ENCODE results near the gene XRN2.
"Not testable (repeated sequence)": the region's sequence is repeated elsewhere in the genome, so short reads cannot be mapped to it uniquely, and the experiment has no call there.

XRN2 gene

GRCh38 chr20:21391972-21392352 is 88.8 kb downstream of the XRN2 start:
- no peak for DNase-seq

- no peak for DNase-seq
Observed at GRCh38 chr20:21393166-21393565, 90.0 kb downstream of the XRN2 start.

DNA sequence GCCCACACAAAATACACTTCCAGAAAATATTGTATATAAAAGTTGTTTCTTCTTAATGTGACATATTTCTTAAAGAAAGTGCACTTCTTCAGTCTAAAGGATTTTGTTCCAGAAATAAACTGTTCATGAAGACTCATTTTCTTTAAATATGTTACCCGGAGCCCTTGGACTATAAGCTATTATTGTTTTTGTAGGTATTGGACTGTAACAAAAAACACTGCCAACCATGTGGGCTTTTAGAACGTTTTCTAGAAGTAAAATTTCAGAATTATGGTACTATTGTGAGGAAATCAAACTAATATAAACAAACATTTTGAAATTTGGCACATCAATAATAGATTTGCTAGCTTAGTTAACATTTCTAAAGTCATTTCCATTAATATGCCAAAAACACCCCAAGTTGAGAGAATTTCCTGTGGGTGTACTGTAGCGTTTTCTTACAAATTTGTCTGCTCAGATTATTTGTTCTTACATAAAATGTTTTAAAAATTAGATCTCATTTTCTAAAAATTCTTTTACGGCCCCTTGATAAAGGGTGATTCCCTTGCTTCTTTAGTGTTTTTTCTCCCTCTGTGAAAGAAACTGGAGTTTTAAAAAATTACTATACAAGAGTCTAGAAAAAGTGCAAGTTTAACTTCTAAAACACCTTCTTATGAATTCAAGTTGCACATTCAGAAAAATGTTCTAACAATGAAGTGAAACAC is 90.8 kb downstream of the XRN2 start:
- no peak for DNase-seq

- no peak for DNase-seq
Observed at GRCh38 chr20:21394551-21394950, 91.4 kb downstream of the XRN2 start.

DNA sequence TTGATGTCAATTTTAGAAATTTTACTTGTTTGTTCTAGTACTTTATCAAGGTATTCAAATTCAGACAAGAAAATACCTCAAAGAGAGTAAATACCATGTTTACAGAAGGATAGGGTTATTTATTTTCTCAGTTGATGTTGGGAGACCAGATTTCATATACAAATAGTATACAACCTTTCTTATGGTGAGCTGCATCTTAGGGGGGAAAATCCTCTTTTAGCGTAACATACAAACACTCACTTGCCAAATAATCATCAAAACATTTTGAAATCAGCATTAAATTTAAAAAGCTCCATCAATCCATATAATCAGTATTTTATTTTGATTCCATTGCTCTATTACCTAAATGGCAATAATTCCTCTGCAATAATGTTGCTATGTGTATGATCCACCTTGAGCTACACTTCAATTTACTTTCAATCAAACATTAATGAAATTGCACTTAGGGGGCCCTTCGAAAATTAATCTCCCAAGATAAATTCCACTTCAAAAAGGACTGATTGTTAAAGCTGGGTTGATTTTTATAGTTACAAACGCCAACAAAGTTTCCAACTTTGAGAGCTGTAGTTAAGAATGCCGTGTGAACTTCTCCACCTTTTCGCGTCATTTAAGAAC is 92.0 kb downstream of the XRN2 start:
- no peak for DNase-seq

DNA sequence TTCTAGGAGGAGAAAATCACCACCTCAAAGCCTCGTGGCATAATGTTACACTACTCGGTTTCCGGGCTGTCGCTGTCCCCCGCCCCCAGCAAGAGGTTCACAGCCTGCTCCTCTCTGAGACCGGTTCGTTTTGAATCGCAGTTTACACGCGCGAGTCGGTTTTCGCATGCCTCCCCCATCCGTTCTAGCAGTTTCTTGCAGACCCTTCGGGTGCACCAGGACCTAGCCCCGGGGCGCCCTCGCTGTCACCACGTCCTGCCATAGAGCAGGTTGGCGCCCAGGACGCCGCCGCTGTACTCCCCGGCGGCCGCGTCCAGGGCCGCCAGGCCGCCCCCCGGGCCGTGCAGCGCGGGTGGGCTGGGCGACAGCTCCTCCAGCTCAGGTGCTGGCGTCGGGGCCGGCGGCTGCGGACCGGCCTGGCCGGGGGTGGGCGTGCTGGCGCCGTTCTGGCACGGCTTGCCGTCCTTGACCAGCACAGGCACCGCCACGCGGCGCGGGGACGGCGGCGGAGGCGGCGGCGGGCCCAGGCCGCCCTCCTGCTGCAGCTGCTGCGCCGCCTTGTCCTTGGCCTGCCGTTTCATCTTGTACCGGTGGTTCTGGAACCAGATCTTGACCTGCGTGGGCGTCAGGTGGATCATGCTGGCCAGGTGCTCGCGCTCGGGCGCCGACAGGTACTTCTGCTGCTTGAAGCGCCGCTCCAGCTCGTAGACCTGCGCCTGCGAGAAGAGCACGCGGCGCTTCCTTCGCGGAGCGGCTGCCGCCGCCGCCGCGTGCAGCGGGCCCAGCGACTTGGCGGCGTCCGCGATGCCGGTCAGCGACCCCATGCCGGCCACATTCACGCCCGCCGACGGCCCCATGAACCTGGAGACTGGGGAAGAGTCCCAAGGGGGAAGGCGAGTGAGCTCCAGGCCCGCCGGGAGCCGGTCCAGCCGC is 92.8 kb downstream of the XRN2 start:
- DNase-seq: no peak

- no peak for DNase-seq
Observed at GRCh38 chr20:21396599-21397340, 93.6 kb downstream of the XRN2 start.

GRCh38 chr20:21397341-21398108 is 94.4 kb downstream of the XRN2 start, which contains the start of gene NKX2-4:
Gene NKX2-4 (minus strand): TSS chr20:21397526. CDS start chr20:21397399, 127 bp downstream.
- DNase-seq: no peak

GRCh38 chr20:21398109-21399004 is 95.2 kb downstream of the XRN2 start:
- no peak for DNase-seq

DNA sequence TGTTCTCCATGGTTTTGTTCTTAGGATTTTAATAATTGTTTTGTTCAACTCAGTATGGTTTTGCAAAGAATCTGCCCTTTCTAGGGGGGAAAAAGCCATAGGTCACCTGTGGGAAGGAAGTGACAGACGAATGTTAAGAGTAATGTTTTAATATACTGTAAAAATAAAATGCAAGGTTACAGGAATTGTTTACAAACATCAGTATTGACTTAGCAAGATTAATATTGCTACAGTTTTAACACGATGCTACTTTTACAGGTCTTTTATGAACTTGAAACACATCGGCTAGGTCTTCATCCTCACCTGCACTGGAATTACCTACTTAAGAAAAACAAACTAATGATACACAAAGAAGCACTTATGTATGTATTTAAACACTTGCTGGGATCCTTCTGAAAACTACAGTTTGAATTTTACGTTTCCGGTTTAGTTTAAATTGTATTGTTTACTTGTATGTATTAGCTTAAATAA is 95.9 kb downstream of the XRN2 start:
- no peak for DNase-seq

DNA sequence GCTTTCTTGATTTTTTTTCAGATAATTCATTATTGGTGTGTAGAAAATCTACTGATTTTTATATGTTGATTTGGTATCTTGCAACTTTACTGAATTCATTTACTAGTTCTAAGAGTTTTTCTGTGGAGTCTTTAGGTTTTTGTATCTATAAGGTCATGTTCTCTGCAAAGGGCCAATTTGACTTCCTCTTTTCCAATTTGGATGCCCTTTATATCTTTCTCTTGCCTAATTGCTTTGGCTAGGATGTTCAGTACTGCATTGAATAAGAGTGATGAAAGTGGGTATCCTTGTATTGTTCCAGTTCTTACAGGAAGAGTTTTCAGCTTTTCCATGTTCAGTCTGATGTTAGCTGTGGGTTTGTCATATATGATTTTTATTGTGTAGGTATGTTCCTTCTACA is 108.6 kb downstream of the XRN2 start:
- DNase-seq: no peak

- not testable (repeated sequence) for DNase-seq
Observed at GRCh38 chr20:21413996-21414395, 110.9 kb downstream of the XRN2 start.

GRCh38 chr20:21419147-21419546 is 116.0 kb downstream of the XRN2 start:
- not testable (repeated sequence) for DNase-seq

- DNase-seq: no peak
Observed at GRCh38 chr20:21421601-21422236, 118.6 kb downstream of the XRN2 start.

- DNase-seq: not testable (repeated sequence)
Observed at GRCh38 chr20:21423712-21424111, 120.6 kb downstream of the XRN2 start.

GRCh38 chr20:21424846-21425245 is 121.7 kb downstream of the XRN2 start:
- DNase-seq: no peak

DNA sequence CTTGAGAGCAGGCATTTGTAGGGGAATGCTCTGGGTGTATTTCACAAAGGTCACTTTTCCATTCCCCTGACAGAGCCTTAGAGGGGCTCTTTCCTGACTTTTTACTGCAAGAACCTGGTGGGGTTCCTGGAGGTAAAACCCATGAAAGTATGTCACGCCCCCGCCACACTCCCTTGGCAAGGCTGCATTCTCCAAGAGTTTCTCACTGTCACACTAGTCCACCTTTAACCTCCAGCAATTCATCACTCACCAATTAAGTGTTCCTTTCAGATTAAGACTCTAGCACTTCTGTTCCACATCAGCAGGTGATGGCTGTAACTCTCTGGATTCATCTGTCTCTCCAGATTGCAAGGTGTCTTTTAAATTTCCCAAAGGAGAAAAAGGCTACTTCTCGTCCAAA is 126.9 kb downstream of the XRN2 start:
- DNase-seq: no peak

- DNase-seq: no peak
Observed at GRCh38 chr20:21432911-21433310, 129.8 kb downstream of the XRN2 start.

GRCh38 chr20:21433329-21433890 is 130.3 kb downstream of the XRN2 start:
- DNase-seq: no peak

- no peak for DNase-seq
Observed at GRCh38 chr20:21435576-21435975, 132.4 kb downstream of the XRN2 start.

Data from GOT3 (cell line).